Fibroblast of skin of scalp (primary cell): ENCODE measurements around the gene CAB39L. TPM values are rescaled to one million over a fixed set of nuclear protein-coding genes. Genes with fewer than 3 reads are reported as not detected.

Source experiments
- DNase-seq: peaks from one replicate; pipeline ENCODE4 v3.0.0-alpha.2; 2013
- polyA plus RNA-seq, 2 experiments: library from polyadenylated mRNA; unstranded; fragments of 120-200 nt; gene quantifications; one replicate each; pipeline ENCODE4 v1.2.1, GENCODE V29; 2013; ENCODE audit not compliant: insufficient read length in 2 of 2

The CAB39L gene
- 4.2 TPM for polyA plus RNA-seq (2013, experiment 1 of 2; ENCODE audit: insufficient read length)
- 4.6 TPM for polyA plus RNA-seq (2013, experiment 2 of 2; ENCODE audit: insufficient read length)

DNA sequence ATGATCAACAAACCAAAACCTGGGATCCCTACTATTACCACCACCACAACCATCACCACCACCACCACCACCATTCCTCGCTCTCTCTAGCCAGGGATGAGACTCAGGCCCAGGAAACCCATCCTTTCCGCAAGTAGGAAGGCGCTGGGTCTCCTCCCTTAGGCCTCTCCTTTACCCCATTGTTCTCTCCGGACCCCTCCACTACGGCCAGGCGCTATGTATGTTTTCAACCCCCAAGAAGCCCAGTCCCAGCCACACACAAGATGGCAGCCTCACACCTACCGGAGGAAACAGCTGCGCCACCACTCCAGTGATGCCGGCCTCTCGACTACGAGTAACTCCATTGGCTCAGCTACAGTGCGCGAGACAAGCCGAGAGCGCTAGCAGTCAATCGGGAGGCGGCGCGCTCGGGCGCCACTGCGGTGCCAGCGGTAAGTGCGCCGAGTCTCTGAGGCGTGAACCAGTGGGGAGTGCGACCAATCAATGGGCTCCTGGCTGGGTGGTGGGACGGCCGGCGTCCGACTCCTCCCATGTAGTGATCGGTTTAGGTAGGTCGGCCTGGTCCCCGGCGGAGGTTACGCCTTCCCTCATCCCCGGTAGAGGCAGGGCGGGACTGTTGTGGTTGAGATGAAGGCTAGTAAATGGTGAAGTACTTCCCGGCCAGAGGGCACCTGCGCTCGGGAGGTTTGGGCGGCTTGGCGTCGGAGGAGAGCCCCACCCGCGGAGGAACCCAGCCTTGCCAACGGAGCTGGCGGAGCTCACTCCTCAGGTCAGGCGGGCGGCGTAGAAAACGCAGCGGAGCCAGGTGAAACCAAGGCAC, at the start of gene CAB39L, which contains the start of gene SETDB2:
CAB39L (minus strand) TSS at position 361 of the 820 bp plus-strand sequence. CDS start 61,154 bp downstream, outside the sequence.
SETDB2 (plus strand) TSS at position 571 of the 820 bp plus-strand sequence. CDS start 7,620 bp downstream, outside the sequence.
- DNase-seq: peak; percentile 98

DNA sequence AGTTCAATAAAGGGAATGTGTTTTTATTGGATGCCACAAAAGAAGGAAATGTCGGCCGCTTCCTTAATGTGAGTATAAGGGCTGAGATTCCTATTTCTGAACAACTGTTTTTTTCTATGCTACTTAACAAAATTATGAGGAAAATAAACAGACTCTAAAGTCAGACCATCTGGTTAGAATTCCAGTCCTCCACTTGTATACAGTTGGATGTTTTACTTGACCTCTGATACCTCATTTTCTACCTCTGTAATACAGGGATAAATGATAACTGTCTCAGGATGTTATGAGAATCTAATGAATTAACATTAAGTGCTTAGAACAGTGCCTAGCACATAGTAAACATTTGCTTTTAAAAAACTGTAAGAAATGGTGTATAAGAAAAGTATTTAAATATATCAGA, 44.7 kb upstream of the CAB39L start:
- DNase-seq: no peak

DNA sequence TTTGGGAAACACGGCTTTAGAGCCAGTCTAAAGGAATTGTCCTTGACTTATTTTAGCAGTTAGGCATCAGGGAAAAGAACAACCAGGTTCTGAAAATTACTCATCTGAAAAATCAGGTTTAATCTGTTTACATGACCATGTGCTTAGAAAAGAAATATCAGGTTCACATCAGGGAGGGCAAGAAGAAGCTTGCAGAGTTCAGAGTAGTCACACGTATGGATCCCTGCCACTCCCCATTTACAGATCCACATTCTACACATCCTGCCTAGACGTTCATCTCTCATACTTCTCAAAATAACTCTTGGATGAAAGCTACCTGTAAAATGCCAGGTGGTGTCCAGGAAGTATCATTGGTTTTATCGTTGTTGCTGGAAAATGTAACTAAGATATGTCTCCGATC, 37.9 kb upstream of the CAB39L start:
- no peak for DNase-seq

DNA sequence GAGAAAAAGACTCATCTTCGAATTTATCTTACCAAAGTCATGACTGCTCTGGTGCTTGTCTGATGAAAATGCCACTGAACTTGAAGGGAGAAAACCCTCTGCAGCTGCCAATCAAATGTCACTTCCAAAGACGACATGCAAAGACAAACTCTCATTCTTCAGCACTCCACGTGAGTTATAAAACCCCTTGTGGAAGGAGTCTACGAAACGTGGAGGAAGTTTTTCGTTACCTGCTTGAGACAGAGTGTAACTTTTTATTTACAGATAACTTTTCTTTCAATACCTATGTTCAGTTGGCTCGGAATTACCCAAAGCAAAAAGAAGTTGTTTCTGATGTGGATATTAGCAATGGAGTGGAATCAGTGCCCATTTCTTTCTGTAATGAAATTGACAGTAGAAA, 32.7 kb upstream of the CAB39L start:
- no peak for DNase-seq

DNA sequence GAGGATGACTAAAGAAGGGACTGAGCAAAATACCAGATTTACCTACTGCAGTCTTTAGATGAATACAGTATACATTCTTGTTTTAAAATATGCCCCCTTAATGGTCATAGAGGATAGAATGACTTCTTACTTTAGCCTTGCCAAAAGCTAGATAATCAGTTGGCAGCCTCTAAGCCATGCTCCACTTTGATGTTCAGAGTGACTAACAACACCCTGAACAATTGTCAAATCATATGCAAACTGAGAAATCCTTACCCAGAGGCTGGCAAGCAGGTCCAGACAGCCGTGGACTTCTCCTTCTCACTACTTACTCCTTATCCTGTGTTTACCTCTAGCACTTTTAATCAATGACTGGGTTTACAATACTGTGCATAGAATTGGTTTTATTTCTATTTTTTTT, 28.3 kb upstream of the CAB39L start:
- DNase-seq: no peak

DNA sequence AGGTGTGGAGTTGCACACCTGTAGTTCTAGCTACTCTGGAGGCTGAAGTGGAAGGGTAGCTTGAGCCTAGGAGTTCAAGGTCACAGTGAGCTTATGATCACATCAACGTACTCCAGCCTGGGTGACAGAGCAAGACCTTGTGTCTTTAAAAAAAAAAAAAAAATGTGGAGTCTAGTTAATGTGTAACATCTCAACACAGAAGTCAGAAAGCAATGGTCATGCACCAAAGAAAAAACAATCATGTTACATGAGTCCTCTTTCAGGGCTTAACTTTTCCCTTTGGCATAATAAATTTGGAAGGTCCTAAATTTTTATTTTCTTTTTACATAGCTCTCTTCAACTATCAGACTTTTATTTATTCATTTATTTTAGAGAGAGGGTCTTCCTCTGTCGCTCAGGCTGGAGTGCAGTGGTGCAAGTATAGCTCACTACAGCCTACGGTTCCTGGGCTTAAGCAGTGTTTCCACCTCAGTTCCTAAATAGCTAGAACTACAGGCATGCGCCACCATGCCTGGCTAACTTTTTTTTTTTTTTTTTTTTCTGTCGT, 22.5 kb upstream of the CAB39L start:
- no peak for DNase-seq

DNA sequence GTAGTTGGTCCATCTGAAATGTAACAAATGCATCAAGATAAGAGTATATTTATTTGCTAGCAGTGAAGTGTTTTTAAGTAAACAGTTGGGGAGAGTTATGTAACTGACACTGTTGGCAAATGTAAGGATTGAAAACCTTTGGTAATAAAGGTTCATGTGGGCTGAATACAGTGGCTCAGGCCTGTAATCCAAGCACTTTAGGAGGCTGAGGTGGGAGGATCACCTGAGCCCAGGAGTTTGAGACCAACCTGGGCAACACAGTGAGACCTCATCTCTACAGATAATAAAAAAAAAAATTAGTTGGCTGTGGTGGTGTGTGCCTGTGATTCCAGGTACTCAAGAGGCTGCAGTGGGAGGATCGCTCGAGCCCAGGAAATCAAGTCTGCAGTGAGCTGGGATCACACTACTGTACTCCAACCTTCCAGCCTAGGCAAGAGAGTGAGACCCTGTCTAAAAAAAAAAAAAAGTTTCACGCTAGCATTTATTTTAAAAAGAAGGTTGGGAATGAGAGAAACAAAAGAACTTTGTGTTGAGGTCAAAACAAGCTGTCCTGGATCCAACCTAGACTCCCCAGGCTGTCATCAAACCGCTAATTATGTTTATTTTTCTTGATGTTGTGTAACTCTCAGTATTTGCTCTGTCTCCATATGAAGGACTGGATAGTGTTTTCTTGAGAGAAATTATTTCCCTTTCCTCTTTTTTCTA, 20.9 kb upstream of the CAB39L start:
- DNase-seq: no peak

DNA sequence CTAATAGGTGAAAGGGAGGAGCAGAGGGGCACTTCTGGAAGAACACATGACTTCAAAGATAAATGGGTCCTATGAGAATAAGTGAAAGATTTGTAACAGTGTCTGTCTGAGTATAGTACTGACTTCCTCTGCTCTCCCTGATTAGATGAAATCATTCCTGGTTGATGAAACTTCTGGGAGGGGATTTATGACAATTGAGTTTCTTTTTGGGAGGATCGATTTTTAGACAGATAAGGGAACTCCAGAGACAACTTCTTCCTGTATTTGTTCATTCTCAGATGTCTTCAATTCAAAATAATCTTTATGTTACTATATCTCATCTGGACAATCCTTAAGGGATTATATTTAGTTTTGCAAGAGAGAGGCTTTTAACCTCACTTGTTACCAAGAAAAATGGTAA, 20.2 kb upstream of the CAB39L start:
- no peak for DNase-seq

DNA sequence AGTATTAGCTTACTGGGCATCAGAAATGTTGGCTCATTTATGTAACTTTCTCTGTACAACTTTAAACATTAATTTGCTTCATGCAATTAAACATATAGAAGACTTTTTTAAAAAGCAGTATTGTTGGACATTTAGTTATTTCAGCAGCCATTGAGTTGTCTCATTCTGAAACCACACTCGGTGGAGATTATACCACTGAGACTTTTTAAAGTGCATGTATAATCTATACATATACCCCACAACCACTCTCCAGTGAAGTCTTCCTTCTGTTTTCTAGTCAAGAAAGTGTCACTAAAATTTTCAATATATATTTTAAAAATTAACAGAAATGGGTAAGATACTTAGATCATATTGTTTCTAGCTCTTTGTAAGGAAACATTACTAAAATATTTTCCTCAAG, 15.7 kb upstream of the CAB39L start:
- DNase-seq: no peak

DNA sequence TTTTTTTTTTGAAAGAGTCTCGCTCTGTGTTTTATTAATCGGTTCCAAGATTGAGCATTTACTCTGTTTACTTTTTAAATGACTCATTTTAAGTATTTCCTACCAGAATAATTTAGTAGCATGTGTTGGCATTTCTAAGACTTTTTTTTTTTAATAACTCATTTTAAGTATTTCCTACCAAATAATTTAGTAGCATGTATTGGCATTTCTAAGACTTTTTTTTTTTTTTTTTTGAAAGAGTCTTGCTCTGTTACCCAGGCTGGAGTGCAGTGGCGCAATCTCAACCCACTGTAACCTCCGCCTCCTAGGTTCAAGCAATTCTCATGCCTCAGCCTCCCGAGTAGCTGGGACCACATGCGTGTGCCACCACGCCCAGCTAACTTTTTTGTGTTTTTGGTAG, 13.4 kb upstream of the CAB39L start:
- DNase-seq: peak; percentile 26

DNA sequence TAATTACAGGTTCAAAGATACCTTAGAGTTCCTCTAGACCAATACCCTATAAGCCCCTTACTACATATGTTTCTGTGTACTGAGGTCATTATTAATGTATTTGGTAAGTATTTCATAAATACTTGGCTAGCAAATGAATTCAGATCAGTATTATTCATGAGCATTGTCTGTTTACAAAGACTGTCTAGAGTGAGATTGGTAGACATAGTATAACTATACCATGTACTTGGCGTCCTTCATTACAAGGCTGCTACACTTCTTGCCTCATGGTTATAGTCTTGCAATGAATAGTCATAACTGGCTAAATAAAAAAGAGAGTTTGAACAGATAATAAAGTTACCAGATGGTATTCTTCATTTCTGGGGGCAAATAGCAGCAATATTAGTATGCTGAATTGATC, 12.3 kb upstream of the CAB39L start:
- DNase-seq: no peak

DNA sequence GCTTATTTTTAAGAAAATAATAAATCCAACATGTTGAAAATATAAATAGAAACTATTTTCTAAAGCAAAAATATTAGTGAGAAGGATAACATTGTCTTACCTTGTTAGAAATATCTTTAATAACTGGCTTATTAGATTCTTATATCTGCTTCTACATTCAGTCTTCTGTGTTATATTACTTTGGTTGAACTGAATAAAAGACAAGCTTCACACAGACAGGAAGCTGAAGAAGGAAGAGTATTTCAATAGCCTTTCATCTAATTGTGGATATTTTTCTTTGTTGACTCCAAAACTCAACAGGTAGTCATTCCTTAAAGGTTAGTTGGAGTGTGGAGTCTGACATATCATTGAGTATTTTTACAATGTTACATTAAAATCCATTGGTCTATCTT, 11.1 kb upstream of the CAB39L start:
- DNase-seq: no peak

DNA sequence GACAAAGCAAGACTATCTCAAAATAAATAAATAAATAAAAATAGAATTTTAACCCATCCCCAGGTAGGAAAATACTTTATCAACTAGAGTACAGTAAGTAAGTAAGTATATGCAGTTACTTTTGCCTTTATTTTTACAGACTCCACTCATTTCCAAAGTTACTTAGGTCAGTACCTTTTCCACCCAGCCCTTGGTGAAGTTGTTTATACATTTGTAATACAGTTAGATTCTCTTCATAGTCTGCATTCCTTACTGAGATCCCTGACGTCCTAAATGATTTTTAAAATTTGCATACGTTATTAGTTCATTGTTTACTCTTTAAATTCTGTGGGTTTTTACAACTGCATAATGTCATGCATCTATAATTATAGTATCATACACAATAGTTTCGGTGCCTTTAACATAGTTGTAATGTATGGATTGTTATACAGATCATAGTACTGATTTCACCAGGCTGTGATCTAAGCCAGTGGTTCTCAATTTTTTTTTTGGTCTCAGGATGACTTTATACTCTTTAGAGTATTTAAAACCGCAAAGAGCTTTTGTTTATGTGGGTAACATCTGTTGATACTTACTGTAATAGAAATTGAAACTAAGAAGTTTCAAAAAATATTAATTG, 10.6 kb upstream of the CAB39L start:
- peak; percentile 46 for DNase-seq

DNA sequence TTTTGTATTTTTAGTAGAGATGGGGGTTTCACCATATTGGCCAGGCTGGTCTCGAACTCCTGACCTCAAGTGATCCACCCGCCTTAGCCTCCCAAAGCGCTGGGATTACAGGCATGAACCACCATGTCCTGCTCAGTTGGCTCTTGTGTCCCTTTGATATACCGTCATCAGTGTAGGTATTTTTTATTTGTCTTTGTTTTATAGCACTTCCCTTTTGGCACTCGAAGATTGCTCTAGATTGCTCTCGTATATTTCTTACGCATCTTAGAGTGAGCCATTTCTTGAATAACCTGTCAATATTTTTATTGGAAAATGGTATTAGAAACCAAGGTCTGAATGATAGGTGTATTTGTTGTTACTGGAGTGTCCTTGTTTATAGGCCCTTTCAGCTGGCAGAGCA, 9.6 kb upstream of the CAB39L start:
- DNase-seq: no peak

DNA sequence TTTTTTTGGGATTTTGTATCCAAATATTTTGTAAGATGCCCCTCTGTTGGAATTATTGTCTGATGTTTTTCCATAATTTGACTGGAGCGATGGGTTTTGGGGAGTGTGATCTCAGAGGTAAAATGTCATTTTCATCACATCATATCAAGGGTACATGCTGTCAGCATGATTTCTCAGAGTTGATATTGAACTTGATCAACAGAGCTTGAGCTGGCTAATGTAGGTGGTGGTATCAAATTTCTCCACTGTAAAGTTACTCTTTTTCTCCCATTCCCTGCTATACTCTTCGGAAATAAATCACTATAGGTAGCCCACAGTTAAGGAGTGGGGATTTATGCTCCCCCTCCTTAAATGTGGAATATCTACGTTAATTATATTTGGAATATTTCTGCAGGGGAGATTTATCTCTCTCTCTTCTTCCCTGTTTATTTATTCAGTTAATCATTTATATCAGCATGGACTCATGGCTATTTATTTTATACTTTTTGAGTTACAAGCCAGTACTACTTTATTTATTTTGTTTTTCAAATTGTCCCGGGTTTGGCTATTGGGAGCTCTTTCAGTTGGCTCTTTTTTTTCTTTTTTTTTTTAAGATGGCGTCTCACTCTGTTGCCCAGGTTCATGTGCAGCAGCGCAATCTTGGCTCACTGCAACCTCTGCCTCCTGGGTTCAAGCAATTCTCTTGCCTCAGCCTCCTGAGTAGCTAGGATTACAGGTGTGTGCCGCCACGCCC, 9.0 kb upstream of the CAB39L start:
- DNase-seq: no peak

DNA sequence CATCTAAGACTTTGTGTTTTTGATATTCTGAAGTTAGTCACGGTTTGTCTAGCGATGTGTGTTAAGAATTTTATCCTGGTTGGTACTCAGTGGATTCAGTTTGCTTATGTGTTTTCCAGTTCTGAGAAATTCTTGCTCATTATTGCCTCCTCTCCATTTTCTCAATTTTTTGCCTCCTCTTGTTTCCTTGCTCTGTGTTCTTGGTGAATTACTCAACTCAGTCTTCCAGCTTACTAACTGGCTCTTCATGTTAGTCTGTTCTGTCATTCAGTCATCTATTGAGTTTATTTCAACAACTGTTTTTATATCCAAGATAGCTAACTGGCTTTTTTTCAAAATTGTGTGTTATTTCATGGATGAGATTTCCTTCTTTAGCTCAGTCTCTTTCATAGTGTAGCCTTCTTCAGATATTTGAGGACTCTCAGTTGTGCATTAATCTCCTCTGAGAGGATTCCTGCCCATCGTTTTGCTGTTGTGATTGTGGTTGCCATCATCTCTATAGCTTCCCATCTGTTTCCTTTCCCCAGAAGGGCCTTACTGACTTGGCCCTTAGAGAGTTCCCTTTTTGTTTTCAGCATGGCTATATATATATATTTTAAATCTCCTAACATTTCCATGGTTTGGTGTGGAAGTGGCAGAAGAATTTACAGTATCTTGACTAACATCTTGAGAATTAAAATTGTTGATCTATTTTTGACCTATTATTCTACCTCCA, 6.4 kb upstream of the CAB39L start:
- no peak for DNase-seq

DNA sequence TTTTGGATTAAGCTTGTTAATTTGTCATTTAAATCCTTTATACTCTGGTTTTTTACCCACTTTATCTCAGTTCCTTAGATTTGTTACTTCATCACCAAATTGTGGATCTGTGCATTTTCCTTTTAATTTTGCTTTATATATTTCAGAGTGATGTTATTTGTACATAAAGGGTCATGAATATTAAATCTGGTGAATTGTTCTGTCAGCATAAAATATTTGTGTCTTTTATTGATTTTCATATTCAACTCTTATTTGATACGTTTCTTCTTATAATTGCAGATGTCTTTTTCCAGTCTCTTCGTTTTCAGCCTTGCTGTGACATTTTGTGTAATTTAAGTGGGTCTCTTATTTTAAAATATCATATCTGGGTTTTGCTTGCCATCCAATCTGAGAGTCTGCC, 4.9 kb upstream of the CAB39L start:
- DNase-seq: no peak

DNA sequence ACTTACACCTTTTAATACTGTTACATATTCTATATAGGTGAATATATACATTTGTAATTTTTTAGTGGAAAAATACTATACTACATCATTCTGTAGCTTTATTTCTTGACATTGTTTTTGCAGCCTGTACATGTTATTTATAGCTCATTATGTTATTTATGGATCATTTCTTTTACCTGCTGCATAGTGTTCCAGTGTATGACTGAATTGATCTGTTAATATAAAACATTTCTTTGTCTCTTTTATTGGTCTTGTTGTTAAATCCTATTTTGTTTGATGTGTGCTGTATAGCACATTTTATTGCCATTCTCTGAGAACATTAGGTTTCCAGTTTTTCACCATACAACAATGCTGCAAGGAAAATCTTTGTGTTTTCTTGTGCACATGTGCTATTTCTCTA, 2.6 kb upstream of the CAB39L start:
- DNase-seq: no peak

DNA sequence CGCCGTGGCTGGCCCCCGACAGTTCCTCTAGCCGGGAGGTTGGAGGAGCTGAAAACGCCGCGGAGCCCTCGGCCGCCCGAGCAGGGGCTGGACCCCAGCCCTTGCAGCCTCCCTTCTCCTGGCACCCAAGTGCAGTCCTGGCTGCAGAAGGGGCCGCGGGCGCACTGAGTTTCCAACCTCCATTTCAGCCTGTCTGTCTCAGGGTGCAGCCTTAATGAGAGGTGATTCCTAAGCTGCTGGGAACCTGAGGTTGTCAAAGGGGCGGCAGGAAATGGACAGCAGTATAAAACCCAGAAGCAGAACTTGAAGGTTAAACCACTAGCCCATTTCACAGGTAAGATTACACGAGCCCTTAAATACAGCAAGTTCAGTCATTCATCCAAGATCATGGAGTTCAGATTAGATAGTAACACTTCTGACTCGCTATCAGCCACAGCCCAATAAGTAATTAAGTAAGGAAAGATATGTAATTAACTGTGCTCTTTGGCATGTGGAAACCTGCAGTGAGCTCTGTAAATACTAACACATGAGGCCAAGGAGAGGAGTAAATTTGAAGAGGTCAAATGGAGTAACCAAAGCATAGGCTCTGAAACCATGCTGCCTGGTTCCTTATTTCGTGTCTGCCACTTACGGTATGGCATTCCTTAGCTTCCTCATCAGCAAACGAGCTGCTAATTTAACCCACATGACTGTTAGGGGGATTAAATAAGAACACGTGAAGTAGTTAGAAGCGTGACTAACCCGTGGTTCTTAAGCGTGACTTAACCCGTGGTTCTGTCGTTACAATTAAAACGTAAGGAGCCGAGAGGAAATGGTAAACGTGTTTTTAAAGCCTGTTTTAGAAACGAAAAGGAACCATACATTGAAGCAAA, 896 bp upstream of the CAB39L start:
- DNase-seq: peak; percentile 63

DNA sequence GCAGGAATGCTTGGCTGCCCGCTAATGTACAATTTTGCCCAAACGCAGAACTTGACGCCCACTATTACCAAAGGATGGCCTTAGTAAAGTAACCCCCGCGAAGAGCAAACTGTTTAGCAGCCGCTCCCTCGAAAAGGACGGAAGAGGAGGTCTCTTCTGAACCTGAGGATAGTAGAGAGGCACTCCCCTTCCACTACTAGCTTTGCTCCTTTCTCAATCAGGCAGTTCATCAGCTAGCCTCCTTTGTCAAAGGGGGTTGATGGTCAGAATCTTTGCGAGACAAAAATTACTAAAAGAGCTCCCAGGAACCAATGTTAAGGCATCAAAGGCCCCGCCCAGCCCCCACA, 534 bp downstream of the CAB39L start:
- peak; percentile 43 for DNase-seq

DNA sequence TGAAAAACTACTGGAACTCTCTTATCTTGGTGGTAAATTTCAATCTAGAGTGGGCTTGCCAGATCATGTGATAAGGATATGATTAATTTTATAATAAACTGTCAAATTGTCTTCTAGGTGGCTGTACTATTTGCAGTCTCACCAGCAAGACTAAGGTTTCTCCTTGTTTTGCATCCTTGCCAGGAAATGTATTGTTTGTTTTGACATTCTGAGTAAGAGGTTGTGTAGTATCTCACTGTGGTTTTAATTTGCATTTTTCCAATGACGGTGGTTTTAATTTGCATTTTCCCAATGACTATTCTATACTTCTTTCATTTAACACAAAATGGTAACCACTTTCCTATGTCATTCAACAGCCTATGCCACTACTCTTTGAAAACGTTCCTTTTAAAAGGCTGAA, 2.0 kb downstream of the CAB39L start:
- DNase-seq: peak; percentile 17
